IMR-90 (cell line): Measurements from ENCODE around the gene TEX22. TPM values are rescaled to one million over a fixed set of nuclear protein-coding genes. Genes with fewer than 3 reads are reported as not detected.

ENCODE experiments used
- ATAC-seq: fragments of 200-7000 bp; cut with Tn5 transposase; 2 replicates; pipeline ENCODE4 v1.9.1; 2020; ENCODE audit warnings: low read depth, mild to moderate bottlenecking, moderate library complexity
- BruUV-seq: library from RNA; stranded (reverse); fragments of 400-500 nt; replicated peaks from 2 replicates; lab custom pipeline; 2021; lab: Mats Ljungman, UMichigan
- CTCF ChIA-PET: fragments of 300-600 bp; formaldehyde crosslinking; extraction: SDS; loops from one replicate; lab custom pipeline; 2021; ENCODE audit warnings: antibody characterized with exemption; lab: Yijun Ruan, JAX
- POLR2A ChIA-PET: fragments of 300-600 bp; sonication (Branson Sonifier 250); formaldehyde crosslinking; loops from one replicate; lab custom pipeline; 2022; ENCODE audit warnings: antibody characterized with exemption; ENCODE audit not compliant: unreplicated experiment; lab: Charles Lee
- DNase-seq: peaks from one replicate; pipeline ENCODE4 v3.0.0; 2013
- H2AFZ ChIP-seq: replicated peaks from 2 replicates; pipeline ENCODE3; 2013; ENCODE audit warnings: low read length, mild to moderate bottlenecking; ENCODE audit not compliant: poor library complexity
- H2AK5ac ChIP-seq: 2 replicates; pipeline ENCODE4 v1.6.1; 2013; ENCODE audit warnings: low read depth, low read length, inconsistent platforms
- H2AK9ac ChIP-seq: replicated peaks from 2 replicates; pipeline ENCODE3; 2013; ENCODE audit warnings: mild to moderate bottlenecking, low read depth, low read length, moderate library complexity; ENCODE audit not compliant: poor library complexity
- H2BK120ac ChIP-seq: 2 replicates; pipeline ENCODE4 v1.6.1; 2013; ENCODE audit warnings: low read depth, low read length, inconsistent platforms
- H2BK15ac ChIP-seq: 3 replicates; pipeline ENCODE4 v1.6.1; 2013; ENCODE audit warnings: low read depth, low read length, inconsistent platforms
- H2BK20ac ChIP-seq: 2 replicates; pipeline ENCODE4 v1.6.1; 2013; ENCODE audit warnings: low read depth, mild to moderate bottlenecking, inconsistent platforms, low read length, moderate library complexity
- H2BK5ac ChIP-seq: 2 replicates; pipeline ENCODE4 v1.6.1; 2013; ENCODE audit warnings: mild to moderate bottlenecking, low read depth, low read length, inconsistent platforms; ENCODE audit not compliant: poor library complexity, severe bottlenecking
- H3K14ac ChIP-seq: replicated peaks from 2 replicates; pipeline ENCODE4 v1.6.1; 2013; ENCODE audit warnings: low read depth, low read length, inconsistent platforms
- H3K18ac ChIP-seq: 2 replicates; pipeline ENCODE4 v1.6.1; 2013; ENCODE audit warnings: low read depth, low read length, control low read depth
- H3K23ac ChIP-seq: 2 replicates; pipeline ENCODE4 v1.6.1; 2013; ENCODE audit warnings: low read depth, low read length, inconsistent platforms
- H3K27ac ChIP-seq: 2 replicates; pipeline ENCODE4 v1.5.1; 2013; ENCODE audit warnings: mild to moderate bottlenecking, control low read depth, low read length; ENCODE audit not compliant: insufficient read depth
- H3K27me3 ChIP-seq: 2 replicates; pipeline ENCODE4 v1.6.1; 2013; ENCODE audit warnings: low read length; ENCODE audit not compliant: control insufficient read depth, insufficient read depth
- H3K36me3 ChIP-seq: 2 replicates; pipeline ENCODE4 v1.6.1; 2013; ENCODE audit warnings: low read length, mixed read lengths; ENCODE audit not compliant: control insufficient read depth, insufficient read depth
- H3K4ac ChIP-seq: 2 replicates; pipeline ENCODE4 v1.6.1; 2013; ENCODE audit warnings: low read depth, low read length, inconsistent platforms
- H3K4me1 ChIP-seq: 2 replicates; pipeline ENCODE4 v1.6.1; 2013; ENCODE audit warnings: low read length, mixed read lengths; ENCODE audit not compliant: control insufficient read depth, insufficient read depth
- H3K4me2 ChIP-seq: 2 replicates; pipeline ENCODE4 v1.6.1; 2013; ENCODE audit warnings: low read depth, mild to moderate bottlenecking, control low read depth, low read length, moderate library complexity
- H3K4me3 ChIP-seq: 2 replicates; pipeline ENCODE4 v1.5.1; 2013; ENCODE audit warnings: low read depth, mild to moderate bottlenecking, control low read depth, low read length, moderate library complexity; ENCODE audit not compliant: insufficient read depth
- H3K56ac ChIP-seq: 2 replicates; pipeline ENCODE4 v1.6.1; 2013; ENCODE audit warnings: low read length, inconsistent platforms; ENCODE audit not compliant: insufficient read depth; ENCODE audit errors: extremely low read depth
- H3K79me1 ChIP-seq, 2 experiments: 2 replicates each; pipeline ENCODE4 v1.6.1; 2013; ENCODE audit warnings: low read length in 2 of 2, inconsistent platforms in 1 of 2, low read depth in 1 of 2
- H3K9ac ChIP-seq: 2 replicates; pipeline ENCODE4 v1.6.1; 2013; ENCODE audit warnings: low read depth, low read length, control low read depth
- H3K9me1 ChIP-seq: 2 replicates; pipeline ENCODE4 v1.6.1; 2013; ENCODE audit warnings: low read length, inconsistent platforms; ENCODE audit not compliant: insufficient read depth
- H3K9me3 ChIP-seq: 2 replicates; pipeline ENCODE4 v1.6.1; 2013; ENCODE audit warnings: low read length; ENCODE audit not compliant: control insufficient read depth, insufficient read depth
- H4K20me1 ChIP-seq: 2 replicates; pipeline ENCODE4 v1.6.1; 2013; ENCODE audit warnings: low read length, inconsistent platforms; ENCODE audit not compliant: insufficient read depth
- H4K5ac ChIP-seq: 2 replicates; pipeline ENCODE4 v1.6.1; 2013; ENCODE audit warnings: mild to moderate bottlenecking, low read depth, low read length, control low read depth
- H4K8ac ChIP-seq, 2 experiments: 2 replicates each; pipeline ENCODE4 v1.6.1; 2013; ENCODE audit warnings: low read depth in 2 of 2, low read length in 2 of 2, control low read depth in 1 of 2, inconsistent platforms in 1 of 2
- H4K91ac ChIP-seq: 2 replicates; pipeline ENCODE4 v1.6.1; 2013; ENCODE audit warnings: low read depth, low read length, inconsistent platforms; ENCODE audit not compliant: insufficient read depth
- BHLHE40 ChIP-seq: fragments of 150-350 bp; IDR thresholded peaks from 2 replicates; pipeline ENCODE4 v1.6.1; 2016; ENCODE audit warnings: mild to moderate bottlenecking, low read depth, low read length
- CEBPB ChIP-seq: IDR thresholded peaks from 2 replicates; pipeline ENCODE4 v1.6.1; 2012; ENCODE audit warnings: low read depth, low read length, improper control_type of control experiment
- RAD21 ChIP-seq: IDR thresholded peaks from 2 replicates; pipeline ENCODE4 v1.6.1; 2012; ENCODE audit warnings: low read length, improper control_type of control experiment
- WGBS, 2 experiments: methylation state at CpG; one replicate each; pipeline versions ENCODE4 v1.1.5 to v1.1.7; 2013; ENCODE audit warnings: missing lambda C conversion rate in 2 of 2; ENCODE audit not compliant: insufficient read length in 1 of 2; ENCODE audit errors: extremely low coverage in 2 of 2; 5-methylcytosine and 5-hydroxymethylcytosine counted together
- dilution Hi-C: fragments of 300-500 bp; cut with HindIII; formaldehyde crosslinking; loops from one replicate; pipeline ENCODE4 v1.14.3; 2018; ENCODE audit warnings: low sequenced_read_pairs; ENCODE audit not compliant: unreplicated experiment
- in situ Hi-C: fragments of 300-500 bp; cut with MboI; formaldehyde crosslinking; loops from 3 replicates; pipeline ENCODE4 v1.14.3; 2019; ENCODE audit warnings: low sequenced_read_pairs, inconsistent platforms, mixed read lengths
- intact Hi-C: fragments of 100-400 bp; cut with micrococcal nuclease; formaldehyde crosslinking; loops from 2 replicates; pipeline ENCODE4 v1.10.0; 2022
- polyA plus RNA-seq, 3 experiments: library from polyadenylated mRNA; depleted of rRNA; stranded (reverse); fragments of >200 nt; gene quantifications; 2 replicates each; pipeline ENCODE4 v1.2.3, GENCODE V29; 2012; ENCODE audit warnings: low replicate concordance in 1 of 3
- total RNA-seq: library from RNA; depleted of rRNA; stranded (reverse); fragments of >200 nt; gene quantifications from 2 replicates; pipeline ENCODE4 v1.2.3, GENCODE V29; 2012

Gene TEX22
- total and polyA plus RNA-seq, 2 of the 4 experiments (the other 2 are of a cell fraction) = 0.10 to 0.18 TPM

- H4K20me1 ChIP-seq = peaks cover 60% of the 10 kb centered on the region
- no peak overlapping the region for H2AK9ac ChIP-seq
- dilution Hi-C loops = no loop called here
- no peak overlapping the region for H3K14ac ChIP-seq
- no peak overlapping the region for H3K4me2 ChIP-seq
- 88% methylated on average over 6 of the region's 9 CpGs; no CpG with 5 or more reads in 1 of the 2 experiments for WGBS, 2 experiments
- no peak overlapping the region for H3K23ac ChIP-seq
- H3K9me1 ChIP-seq = no peaks in the 10 kb centered on the region
- H3K27me3 ChIP-seq = no peaks in the 10 kb centered on the region
- no peak for TF ChIP-seq RAD21
- TF ChIP-seq BHLHE40 = no peak
- no peak for TF ChIP-seq CEBPB
- no peak overlapping the region for H2BK120ac ChIP-seq
- no peak overlapping the region for H3K56ac ChIP-seq
- in situ Hi-C loops = no loop called here
- no peak overlapping the region for H3K18ac ChIP-seq
- H2AFZ ChIP-seq = no peak overlapping the region
- no peak overlapping the region for H4K5ac ChIP-seq
- no peaks in the 10 kb centered on the region for H3K9me3 ChIP-seq
- H3K4ac ChIP-seq = no peak overlapping the region
- peaks cover 18% of the 10 kb centered on the region for H3K36me3 ChIP-seq
- H2AK5ac ChIP-seq = no peak overlapping the region
- peaks cover 12 to 59% of the 10 kb centered on the region in 2 experiments for H3K79me1 ChIP-seq
- H3K9ac ChIP-seq = no peak overlapping the region
- DNase-seq = no peak
- ATAC-seq = no peak
- intact Hi-C loops = no loop called here
- ChIA-PET POLR2A (interaction anchor here (0.6 kb wide), 1 partner anchor 12 kb away, joined by 15 read pairs; no protein-coding TSS in a partner anchor), CTCF (no interaction called here)
- H2BK20ac ChIP-seq = no peak overlapping the region
- H4K91ac ChIP-seq = no peak overlapping the region
- no peak overlapping the region for H3K27ac ChIP-seq
- H4K8ac ChIP-seq = no peak overlapping the region
- H3K4me3 ChIP-seq = no peak overlapping the region
- BruUV-seq = no TSS peak
- no peak overlapping the region for H2BK15ac ChIP-seq
- H3K4me1 ChIP-seq = no peaks in the 10 kb centered on the region
- no peak overlapping the region for H2BK5ac ChIP-seq
These were observed 42.7 kb downstream of the TEX22 start for GRCh38 chr14:105440992-105441391.
